ENCODE data around the gene PER1.

GRCh38 chr17:8138672-8139371 lies 13.4 kb downstream of the PER1 start:
- TF ChIP-seq CTCF (conservative IDR thresholded peaks at IDR 0.05; ENCODE audit: low read depth, low read length): peak; percentile 91
- TF ChIP-seq EZH2 (IDR thresholded peaks at IDR 0.05; ENCODE audit: borderline replicate concordance, low read depth, low read length, poor library complexity, severe bottlenecking): no peak

Measured in A673 (cell line).